Uterus (tissue), 2 donors: ENCODE results near the gene PGAM4.

Experiments
- CTCF ChIP-seq, 4 experiments: fragments of 200-600 bp in 2 of 4; fragments of 450-650 bp in 2 of 4; sonication (generic) in 2 of 4; IDR thresholded peaks; one replicate each; pipeline ENCODE4 v1.5.1; 2016 to 2019; ENCODE audit warnings: antibody characterized with exemption in 4 of 4, mild to moderate bottlenecking in 2 of 4, moderate library complexity in 1 of 4
- POLR2A ChIP-seq, 2 donors: fragments of 450-650 bp; IDR thresholded peaks; one replicate each; pipeline ENCODE4 v1.6.1; 2016; ENCODE audit warnings: antibody characterized with exemption in 2 of 2, mild to moderate bottlenecking in 1 of 2, moderate library complexity in 1 of 2

- TF ChIP-seq CTCF (IDR thresholded peaks at IDR 0.05), result no peak
- TF ChIP-seq POLR2A (IDR thresholded peaks at IDR 0.05), result no peak
These were observed at the start of gene PGAM4 for GRCh38 chrX:77969538-77969937.
